H1 (cell line): ENCODE measurements around the gene ABCA6. TPM values are rescaled to one million over a fixed set of nuclear protein-coding genes. Genes with fewer than 3 reads are reported as not detected.
A peak's percentile ranks its signal among the peaks of the same experiment; 100 is the strongest.

Source experiments
- CTCF ChIA-PET: fragments of 300-600 bp; sonication (Branson Sonifier 250); formaldehyde crosslinking; loops from one replicate; lab custom pipeline; 2021; ENCODE audit not compliant: partially characterized antibody; lab: Charles Lee
- POLR2A ChIA-PET: fragments of 300-600 bp; sonication (Branson Sonifier 250); formaldehyde crosslinking; loops from one replicate; lab custom pipeline; 2021; ENCODE audit warnings: inconsistent platforms; ENCODE audit not compliant: partially characterized antibody; lab: Charles Lee
- DNase-seq, 2 experiments: peaks; one replicate each; pipeline versions ENCODE4 v3.0.0 to v3.0.0-alpha.2; 2010 to 2022; ENCODE audit warnings: low spot score in 2 of 2, low read depth in 1 of 2, mixed read lengths in 1 of 2
- FAIRE-seq: peaks from 2 replicates; lab custom pipeline; 2011; peaks lifted over from hg19 to GRCh38; lab: Jason Lieb, UNC
- H2AFZ ChIP-seq: 2 replicates; pipeline ENCODE4 v1.8.1; 2012; ENCODE audit warnings: low read length, inconsistent platforms
- H2AK5ac ChIP-seq: 2 replicates; pipeline ENCODE4 v1.6.1; 2013; ENCODE audit warnings: low read depth, low read length
- H2BK120ac ChIP-seq: replicated peaks from 2 replicates; pipeline ENCODE3; 2013; ENCODE audit warnings: low read depth, low read length, inconsistent platforms
- H2BK12ac ChIP-seq: 2 replicates; pipeline ENCODE4 v1.6.1; 2013; ENCODE audit warnings: low read depth, low read length
- H2BK15ac ChIP-seq: 2 replicates; pipeline ENCODE4 v1.6.1; 2013; ENCODE audit warnings: low read length
- H2BK20ac ChIP-seq: 2 replicates; pipeline ENCODE4 v1.6.1; 2013; ENCODE audit warnings: low read length
- H2BK5ac ChIP-seq: 2 replicates; pipeline ENCODE4 v1.6.1; 2013; ENCODE audit warnings: low read depth, low read length
- H3K14ac ChIP-seq: 2 replicates; pipeline ENCODE4 v1.6.1; 2013; ENCODE audit warnings: inconsistent platforms; ENCODE audit not compliant: insufficient read length
- H3K18ac ChIP-seq: 2 replicates; pipeline ENCODE4 v1.6.1; 2013; ENCODE audit warnings: low read length; ENCODE audit errors: extremely low read depth
- H3K23ac ChIP-seq: 2 replicates; pipeline ENCODE4 v1.6.1; 2013; ENCODE audit warnings: inconsistent platforms; ENCODE audit not compliant: insufficient read length
- H3K23me2 ChIP-seq: 2 replicates; pipeline ENCODE4 v1.6.1; 2013; ENCODE audit warnings: low read depth, low read length
- H3K27ac ChIP-seq: 2 replicates; pipeline ENCODE4 v1.6.1; 2011; ENCODE audit warnings: low read depth, low read length, inconsistent platforms
- H3K27me3 ChIP-seq, 4 experiments: replicated peaks in 1 of 4; 1 replicate in 1 of 4; 2 replicates in 3 of 4; pipeline versions ENCODE4 v1.6.1 to v1.8.1; 2011 to 2013; ENCODE audit warnings: low read length in 3 of 4, mild to moderate bottlenecking in 3 of 4, inconsistent platforms in 2 of 4, mixed read lengths in 2 of 4, moderate library complexity in 1 of 4; ENCODE audit not compliant: control insufficient read depth in 3 of 4, insufficient read depth in 3 of 4; ENCODE audit errors: extremely low read depth in 1 of 4
- H3K36me3 ChIP-seq, 4 experiments: 2 replicates each; pipeline versions ENCODE4 v1.6.1 to v1.8.1; 2011 to 2013; ENCODE audit warnings: mild to moderate bottlenecking in 4 of 4, low read length in 3 of 4, moderate library complexity in 2 of 4, control low read depth in 1 of 4, inconsistent platforms in 1 of 4; ENCODE audit not compliant: insufficient read depth in 4 of 4, control insufficient read depth in 2 of 4
- H3K4ac ChIP-seq: replicated peaks from 2 replicates; pipeline ENCODE3; 2013; ENCODE audit warnings: low read length, low read depth, mixed read lengths, inconsistent platforms; ENCODE audit not compliant: insufficient read length
- H3K4me1 ChIP-seq, 4 experiments: replicated peaks in 1 of 4; 1 replicate in 1 of 4; 2 replicates in 3 of 4; pipeline versions ENCODE4 v1.6.1 to v1.8.1; 2011 to 2013; ENCODE audit warnings: low read length in 3 of 4, inconsistent platforms in 2 of 4, mixed read lengths in 1 of 4; ENCODE audit not compliant: insufficient read depth in 4 of 4, control insufficient read depth in 3 of 4
- H3K4me2 ChIP-seq, 2 experiments: 2 replicates each; pipeline versions ENCODE4 v1.6.1 to v1.8.1; 2011 to 2013; ENCODE audit warnings: low read depth in 2 of 2, low read length in 2 of 2, control low read depth in 1 of 2, inconsistent platforms in 1 of 2, mild to moderate bottlenecking in 1 of 2; ENCODE audit not compliant: insufficient read depth in 1 of 2
- H3K4me3 ChIP-seq, 4 experiments: fragments of 200-600, 300-600 bp in 1 of 4; sonication (generic), shearing (Covaris generic), sonication (Bioruptor Twin) in 1 of 4; 2 replicates each; pipeline versions ENCODE4 v1.5.1 to v1.8.1; 2011 to 2016; ENCODE audit warnings: low read length in 4 of 4, low read depth in 3 of 4, control low read depth in 2 of 4, inconsistent platforms in 2 of 4, mild to moderate bottlenecking in 2 of 4, mixed read lengths in 1 of 4, moderate library complexity in 1 of 4; ENCODE audit not compliant: insufficient read depth in 2 of 4; ENCODE audit errors: extremely low read depth in 1 of 4
- H3K56ac ChIP-seq: replicated peaks from 2 replicates; pipeline ENCODE3; 2013; ENCODE audit warnings: low read depth, mild to moderate bottlenecking, mixed read lengths, low read length, inconsistent platforms; ENCODE audit not compliant: insufficient read length
- H3K79me1 ChIP-seq: 2 replicates; pipeline ENCODE4 v1.6.1; 2013; ENCODE audit warnings: low read depth, low read length, control low read depth
- H3K79me2 ChIP-seq, 2 experiments: 2 replicates each; pipeline versions ENCODE4 v1.6.1 to v1.8.1; 2012 to 2013; ENCODE audit warnings: low read length in 2 of 2, mild to moderate bottlenecking in 2 of 2, inconsistent platforms in 1 of 2; ENCODE audit not compliant: insufficient read depth in 2 of 2, control insufficient read depth in 1 of 2
- H3K9ac ChIP-seq, 4 experiments: replicated peaks in 1 of 4; 1 replicate in 1 of 4; 2 replicates in 3 of 4; pipeline versions ENCODE4 v1.6.1 to v1.8.1; 2011 to 2013; ENCODE audit warnings: low read depth in 3 of 4, low read length in 3 of 4, control low read depth in 2 of 4, mild to moderate bottlenecking in 2 of 4, moderate library complexity in 2 of 4, inconsistent platforms in 1 of 4; ENCODE audit errors: extremely low read depth in 1 of 4
- H3K9me3 ChIP-seq, 2 experiments: 2 replicates each; pipeline versions ENCODE4 v1.6.1 to v1.8.1; 2012 to 2013; ENCODE audit warnings: mild to moderate bottlenecking in 2 of 2, moderate library complexity in 2 of 2, control low read depth in 1 of 2, inconsistent platforms in 1 of 2, low read depth in 1 of 2, low read length in 1 of 2, mixed read lengths in 1 of 2; ENCODE audit not compliant: insufficient read depth in 2 of 2
- H4K20me1 ChIP-seq, 2 experiments: replicated peaks in 1 of 2; 2 replicates each; pipeline versions ENCODE3 to v1.8.1; 2011 to 2013; ENCODE audit warnings: inconsistent platforms in 2 of 2, low read length in 2 of 2, mild to moderate bottlenecking in 1 of 2; ENCODE audit not compliant: insufficient read depth in 2 of 2, control insufficient read depth in 1 of 2
- H4K5ac ChIP-seq: 2 replicates; pipeline ENCODE4 v1.6.1; 2013; ENCODE audit warnings: low read length, low read depth, mixed read lengths, inconsistent platforms; ENCODE audit not compliant: insufficient read length
- H4K8ac ChIP-seq: 2 replicates; pipeline ENCODE4 v1.8.0; 2013; ENCODE audit warnings: mild to moderate bottlenecking, moderate library complexity, low read length, inconsistent platforms; ENCODE audit not compliant: insufficient read depth; ENCODE audit errors: extremely low read depth
- H4K91ac ChIP-seq: replicated peaks from 2 replicates; pipeline ENCODE3; 2013; ENCODE audit warnings: low read length, mixed read lengths, inconsistent platforms; ENCODE audit not compliant: insufficient read length
- ASH2L ChIP-seq: fragments of 200-600, 300-600 bp; sonication (generic); IDR thresholded peaks from one replicate; pipeline ENCODE4 v1.7.1; 2017; ENCODE audit warnings: low read length
- EGR1 ChIP-seq: IDR thresholded peaks from 2 replicates; pipeline ENCODE4 v1.6.1; 2011; ENCODE audit warnings: low read depth, low read length, borderline replicate concordance
- HDAC2 ChIP-seq, 2 experiments: fragments of 300-600 bp in 1 of 2; sonication (generic) in 1 of 2; IDR thresholded peaks; 2 replicates each; pipeline ENCODE4 v1.6.1; 2011 to 2012; ENCODE audit warnings: low read depth in 2 of 2, low read length in 2 of 2, mild to moderate bottlenecking in 2 of 2, moderate library complexity in 2 of 2, borderline replicate concordance in 1 of 2, inconsistent platforms in 1 of 2
- KDM1A ChIP-seq: fragments of 200-600, 300-600 bp; sonication (generic); IDR thresholded peaks from 2 replicates; pipeline ENCODE4 v1.7.1; 2016; ENCODE audit warnings: mild to moderate bottlenecking, low read length, borderline replicate concordance
- PHF8 ChIP-seq: fragments of 200-600 bp; sonication (generic); conservative IDR thresholded peaks from 2 replicates; pipeline ENCODE4 v1.7.1; 2012; ENCODE audit warnings: low read depth, mild to moderate bottlenecking, inconsistent platforms, low read length, moderate library complexity
- POU5F1 ChIP-seq: IDR thresholded peaks from 2 replicates; pipeline ENCODE4 v1.6.1; 2011; ENCODE audit warnings: low read depth, mild to moderate bottlenecking, low read length, moderate library complexity
- RAD21 ChIP-seq, 2 experiments: IDR thresholded peaks in 1 of 2; conservative IDR thresholded peaks in 1 of 2; 2 replicates each; pipeline ENCODE4 v1.6.1; 2011; ENCODE audit warnings: low read depth in 2 of 2, low read length in 2 of 2, improper control_type of control experiment in 1 of 2, inconsistent platforms in 1 of 2, mild to moderate bottlenecking in 1 of 2, moderate library complexity in 1 of 2
- RBBP5 ChIP-seq: IDR thresholded peaks from 2 replicates; pipeline ENCODE4 v1.7.1; 2012; ENCODE audit warnings: low read depth, mild to moderate bottlenecking, inconsistent platforms, low read length, moderate library complexity, borderline replicate concordance
- RXRA ChIP-seq: IDR thresholded peaks from 2 replicates; pipeline ENCODE4 v1.6.1; 2011; ENCODE audit warnings: low read depth, mild to moderate bottlenecking, low read length, moderate library complexity; ENCODE audit not compliant: insufficient read depth
- SP4 ChIP-seq: IDR thresholded peaks from 2 replicates; pipeline ENCODE4 v1.6.1; 2012; ENCODE audit warnings: low read length, inconsistent platforms
- TAF1 ChIP-seq: IDR thresholded peaks from 2 replicates; pipeline ENCODE4 v1.6.1; 2011; ENCODE audit warnings: mild to moderate bottlenecking, low read depth, low read length
- TCF12 ChIP-seq: IDR thresholded peaks from 2 replicates; pipeline ENCODE4 v1.6.1; 2011; ENCODE audit warnings: low read depth, mild to moderate bottlenecking, low read length
- YY1 ChIP-seq: IDR thresholded peaks from 2 replicates; pipeline ENCODE4 v1.6.1; 2011; ENCODE audit warnings: low read depth, mild to moderate bottlenecking, low read length
- WGBS, 2 experiments: shearing (Covaris generic) in 1 of 2; methylation state at CpG; one replicate each; pipeline versions ENCODE4 v1.1.6 to v1.1.7; 2013 to 2015; ENCODE audit warnings: low lambda C conversion rate in 2 of 2, mixed read lengths in 2 of 2, inconsistent platforms in 1 of 2, low coverage in 1 of 2, missing lambda C conversion rate in 1 of 2; ENCODE audit not compliant: insufficient replicate concordance in 2 of 2, insufficient coverage in 1 of 2, insufficient read length in 1 of 2; ENCODE audit errors: extremely low coverage in 1 of 2, missing lambda C conversion rate in 1 of 2; 5-methylcytosine and 5-hydroxymethylcytosine counted together
- polyA plus RNA-seq, 7 experiments: library from polyadenylated mRNA; depleted of rRNA in 3 of 7; stranded (reverse) in 5 of 7; unstranded in 2 of 7; fragments of >200 nt in 5 of 7; fragments of 200-250 nt in 2 of 7; gene quantifications; 1 replicate in 5 of 7; 2 replicates in 1 of 7; 4 replicates in 1 of 7; pipeline versions ENCODE4 v1.2.1 to v1.2.3, GENCODE V29; 2011 to 2013; ENCODE audit warnings: missing spikeins in 2 of 7, mixed read lengths in 2 of 7
- total RNA-seq: library from RNA; stranded (reverse); fragmentation: NEBNext Ultra II Directional; extraction: Animal tissue kit (Norgen Biotek cat#: 25700); gene quantifications from 2 replicates; pipeline ENCODE4 v1.2.1, GENCODE V29; 2021

The ABCA6 gene
- total and polyA plus RNA-seq, 2 of the 8 experiments (the other 6 are each of a cell fraction or from before 2014, with no cell fraction given), result not detected

DNA sequence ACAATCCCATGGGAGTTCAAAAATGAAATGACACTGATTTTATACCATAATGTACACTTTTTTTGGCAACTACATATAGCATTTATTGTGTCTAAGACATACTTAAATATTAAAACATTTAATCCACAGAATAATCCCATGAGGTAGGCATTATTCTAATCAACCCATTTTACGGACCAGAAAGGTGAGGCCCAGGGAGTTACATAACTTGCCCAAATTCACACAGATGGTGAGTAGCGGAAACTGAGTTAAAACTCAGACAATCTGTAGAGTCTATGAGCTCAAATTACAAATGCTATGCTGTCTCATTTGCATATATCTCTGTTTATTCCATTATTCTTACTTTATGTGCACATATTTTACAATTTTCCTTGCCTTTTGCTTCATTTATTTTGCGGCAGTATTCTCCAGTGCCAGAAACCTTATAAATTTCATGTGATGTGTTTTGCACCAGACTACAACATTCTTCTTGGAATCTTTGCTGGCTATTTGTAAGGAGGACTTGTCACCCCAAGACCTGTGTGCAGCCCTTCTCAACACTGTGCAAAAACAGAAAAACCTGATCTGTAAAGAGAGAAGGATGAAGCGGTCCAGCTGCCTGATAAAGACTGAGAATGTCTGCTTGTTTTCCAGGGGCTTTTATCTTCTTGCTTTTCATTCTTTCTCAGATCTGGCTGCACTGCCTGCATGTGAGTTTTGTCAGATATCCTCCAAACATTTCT is 78.7 kb downstream of the ABCA6 start:
- 95% methylated on average over 4 of the region's 4 CpGs; no CpG with 5 or more reads in 1 of the 2 experiments for WGBS, 2 experiments
- Histone ChIP-seq H3K4ac (no peak overlapping the region), H2BK120ac (no peak overlapping the region), H2AFZ (peak overlapping the region; percentile 23; the same call in 1 of the 2 replicates), H2BK20ac (no peak overlapping the region)
- CTCF ChIA-PET, result interaction anchor here (0.6 to 1.9 kb wide), 3 partner anchors 22 to 287 kb away, joined by 3 to 4 read pairs (median 3); no protein-coding TSS in a partner anchor
- TF ChIP-seq TAF1 (no peak), POU5F1 (no peak), RAD21 (IDR thresholded peaks at IDR 0.05 in 1 of 2, conservative IDR thresholded peaks at IDR 0.05 in 1 of 2; ENCODE audit: low read depth in 2 of 2, low read length in 2 of 2) (no peak), EGR1 (no peak), ASH2L (no peak), YY1 (no peak), HDAC2 (IDR thresholded peaks at IDR 0.05; ENCODE audit: borderline replicate concordance in 1 of 2, low read depth in 2 of 2, low read length in 2 of 2) (no peak), KDM1A (no peak), RXRA (no peak), RBBP5 (no peak), SP4 (no peak), PHF8 (no peak), TCF12 (no peak)
- TF ChIP-seq, all 59 proteins: peak for 0
- H3K18ac ChIP-seq, result no peak overlapping the region
- H3K9ac ChIP-seq, result no peak overlapping the region
- H2BK15ac ChIP-seq, result no peak overlapping the region
- H2BK12ac ChIP-seq, result no peak overlapping the region
- no peak overlapping the region for H4K91ac ChIP-seq
- H3K4me2 ChIP-seq, result no peak overlapping the region
- H3K27ac ChIP-seq, result no peak overlapping the region
- no peaks in the 10 kb centered on the region; a peak in 1 of 7 replicates for H3K4me1 ChIP-seq
- H3K27me3 ChIP-seq, result no peaks in the 10 kb centered on the region
- DNase-seq (no peak), FAIRE-seq (no peak)
- H4K5ac ChIP-seq, result no peak overlapping the region
- H2BK5ac ChIP-seq, result no peak overlapping the region
- H3K9me3 ChIP-seq, result no peaks in the 10 kb centered on the region
- no peak overlapping the region for H3K23ac ChIP-seq
- H3K4me3 ChIP-seq, result no peak overlapping the region
- no peak overlapping the region for H3K56ac ChIP-seq
- POLR2A ChIA-PET, result no interaction called here
- H4K8ac ChIP-seq, result no peak overlapping the region
- no peaks in the 10 kb centered on the region for H3K79me2 ChIP-seq
- H4K20me1 ChIP-seq, result no peaks in the 10 kb centered on the region
- H3K14ac ChIP-seq, result no peak overlapping the region
- H2AK5ac ChIP-seq, result no peak overlapping the region
- H3K36me3 ChIP-seq, result no peaks in the 10 kb centered on the region
- no peaks in the 10 kb centered on the region for H3K23me2 ChIP-seq
- H3K79me1 ChIP-seq, result no peaks in the 10 kb centered on the region
